Thyroid gland (tissue), 4 donors: ENCODE data around the gene GOLT1A. TPM values are rescaled to one million over a fixed set of nuclear protein-coding genes. Genes with fewer than 3 reads are reported as not detected.

Experiments used
- DNase-seq, 2 donors: peaks; one replicate each; pipeline ENCODE4 v3.0.0-alpha.2; 2019
- H3K27ac ChIP-seq, 3 donors: fragments of 200-600 bp; sonication (generic); 1 replicate in 2 of 3; 2 replicates in 1 of 3; pipeline ENCODE4 v1.5.1; 2016 to 2019; ENCODE audit warnings: mild to moderate bottlenecking in 1 of 3, moderate library complexity in 1 of 3
- H3K27me3 ChIP-seq: fragments of 200-600 bp; sonication (generic); one replicate; pipeline ENCODE4 v1.5.1; 2019
- H3K36me3 ChIP-seq, 2 donors: fragments of 200-600 bp; sonication (generic); one replicate each; pipeline ENCODE4 v1.5.1; 2016 to 2019
- H3K4me1 ChIP-seq, 2 donors: fragments of 200-600 bp; sonication (generic); one replicate each; pipeline ENCODE4 v1.5.1; 2017 to 2019
- H3K4me3 ChIP-seq, 3 donors: fragments of 200-600 bp; sonication (generic); replicated peaks in 1 of 3; 1 replicate in 2 of 3; 2 replicates in 1 of 3; pipeline ENCODE4 v1.5.1; 2016; ENCODE audit warnings: mild to moderate bottlenecking in 1 of 3
- H3K9me3 ChIP-seq: fragments of 200-600 bp; sonication (generic); one replicate; pipeline ENCODE4 v1.5.1; 2017
- CTCF ChIP-seq, 6 experiments: fragments of 200-600 bp in 3 of 6; fragments of 450-650 bp in 3 of 6; sonication (generic) in 3 of 6; IDR thresholded peaks; one replicate each; pipeline ENCODE4 v1.5.1; 2016 to 2019; ENCODE audit warnings: antibody characterized with exemption in 6 of 6, mild to moderate bottlenecking in 2 of 6, inconsistent platforms in 1 of 6, moderate library complexity in 1 of 6
- POLR2A ChIP-seq, 2 donors: fragments of 450-650 bp; IDR thresholded peaks; one replicate each; pipeline ENCODE4 v1.6.1; 2017; ENCODE audit warnings: antibody characterized with exemption in 2 of 2, mild to moderate bottlenecking in 2 of 2, moderate library complexity in 1 of 2
- WGBS, 2 donors: methylation state at CpG; one replicate each; pipeline ENCODE4 v1.1.5; 2017; 5-methylcytosine and 5-hydroxymethylcytosine counted together
- intact Hi-C: fragments of 100-400 bp; cut with DNase I; formaldehyde crosslinking; loops from one replicate; pipeline ENCODE4 v1.15.1; 2023
- total RNA-seq, 4 donors: library from RNA; depleted of rRNA; stranded (reverse); fragments of >200 nt; gene quantifications; one replicate each; pipeline ENCODE4 v1.2.3, GENCODE V29; 2016

GOLT1A gene
- total RNA-seq, 4 donors from 2014 or later = 0.45 TPM; not detected in 3

DNA sequence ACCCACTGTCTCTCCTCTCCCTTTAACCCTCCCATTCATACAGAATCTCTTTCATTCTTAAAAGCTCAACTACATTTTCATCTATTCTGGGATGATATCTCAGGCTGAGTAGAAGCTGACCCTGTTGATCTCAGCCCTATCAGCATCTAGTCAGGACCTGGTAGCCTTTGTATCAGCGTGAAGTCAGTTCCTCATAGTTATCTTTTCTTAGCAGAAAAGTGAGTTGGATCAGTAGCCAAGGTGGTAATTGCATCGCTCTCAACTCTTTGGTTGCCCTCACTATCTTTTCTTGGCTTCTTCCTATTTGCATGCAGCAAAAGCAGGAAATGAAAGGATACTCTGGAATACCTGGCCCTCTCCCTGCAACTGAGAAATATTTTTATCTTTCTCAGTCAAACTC is 13.6 kb upstream of the GOLT1A start:
- DNase-seq = no peak
- no peaks in the 10 kb centered on the region for H3K4me1 ChIP-seq
- H3K27me3 ChIP-seq = no peaks in the 10 kb centered on the region
- H3K9me3 ChIP-seq = no peaks in the 10 kb centered on the region
- intact Hi-C loops = no loop called here
- no peak overlapping the region for H3K27ac ChIP-seq
- no peak overlapping the region for H3K4me3 ChIP-seq
- H3K36me3 ChIP-seq = no peaks in the 10 kb centered on the region
- no peak for TF ChIP-seq POLR2A (IDR thresholded peaks at IDR 0.05)
- no peak for TF ChIP-seq CTCF (IDR thresholded peaks at IDR 0.05)
- WGBS, 2 donors = 96 to 97% methylated on average over 2 of the region's 2 CpGs

DNA sequence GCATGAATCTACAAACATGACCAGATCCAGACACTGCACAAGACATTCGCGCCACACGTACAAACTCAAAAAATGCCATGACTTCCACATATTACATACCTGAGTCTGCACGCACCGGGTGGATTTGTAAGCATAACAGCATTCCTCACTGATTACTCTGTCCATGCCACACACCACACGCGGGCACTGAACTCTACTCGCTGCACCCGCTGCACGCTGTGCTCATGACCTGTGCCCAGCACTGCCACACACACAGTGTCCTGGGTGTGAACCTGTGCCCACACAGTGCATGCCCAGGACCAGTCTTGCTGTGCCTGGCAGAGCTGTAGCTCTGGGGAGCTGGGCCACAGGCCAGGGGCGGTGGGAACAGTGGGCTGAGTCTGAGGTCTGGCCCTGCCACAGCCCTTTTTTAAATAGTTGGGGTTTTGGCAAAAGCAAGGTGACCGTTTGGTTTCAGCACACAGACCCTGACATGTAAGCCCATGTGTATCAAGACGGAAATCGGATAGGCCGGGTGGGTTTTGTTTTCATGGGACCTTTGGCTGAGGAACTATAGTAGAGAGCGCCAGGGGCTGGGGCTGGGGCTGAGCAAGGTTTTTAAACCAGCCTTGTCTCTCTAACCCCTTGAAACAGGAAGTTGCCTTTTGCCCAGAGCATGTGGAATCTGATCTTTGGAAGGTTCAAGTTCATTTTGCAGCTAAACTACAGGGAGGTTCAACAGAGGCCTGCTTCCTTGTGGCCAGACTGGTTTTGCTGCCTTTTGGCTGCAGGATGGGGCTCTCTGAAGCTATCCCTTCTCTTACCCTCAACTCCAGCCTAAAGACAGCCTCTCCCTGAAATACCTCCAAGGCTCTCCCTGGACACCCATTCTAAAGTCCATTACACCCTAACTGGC is 12.3 kb upstream of the GOLT1A start:
- DNase-seq = peak in 1 of 2 donors; percentile 13
- Histone ChIP-seq H3K36me3 (no peaks in the 10 kb centered on the region), H3K9me3 (no peaks in the 10 kb centered on the region), H3K4me1 (no peaks in the 10 kb centered on the region), H3K27ac (no peak overlapping the region), H3K4me3 (no peak overlapping the region), H3K27me3 (no peaks in the 10 kb centered on the region)
- intact Hi-C loops = no loop called here
- WGBS, 2 donors = 70 to 76% methylated on average over 16 of the region's 16 CpGs
- TF ChIP-seq POLR2A (IDR thresholded peaks at IDR 0.05) (no peak), CTCF (IDR thresholded peaks at IDR 0.05) (no peak)

DNA sequence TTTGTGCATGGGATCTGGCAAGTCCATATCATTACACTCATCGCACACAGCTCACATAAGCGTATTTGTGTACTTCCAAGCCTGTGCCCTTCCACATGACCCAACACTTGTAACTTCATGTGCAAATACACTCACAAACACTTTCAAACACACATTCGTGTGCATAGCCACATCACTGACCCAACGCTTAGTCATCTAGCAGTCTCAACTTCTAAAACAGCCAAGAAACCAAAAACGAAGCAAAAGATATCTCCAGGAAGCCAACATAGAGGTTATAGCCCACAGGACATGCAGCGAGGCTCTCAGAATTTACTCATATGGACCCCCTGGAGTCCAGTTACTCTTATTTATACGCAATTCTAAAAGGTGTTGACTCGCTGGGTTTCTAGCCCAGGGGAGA is 10.9 kb upstream of the GOLT1A start:
- no peaks in the 10 kb centered on the region for H3K27me3 ChIP-seq
- H3K9me3 ChIP-seq = no peaks in the 10 kb centered on the region
- 86 to 90% methylated on average over 8 of the region's 8 CpGs for WGBS, 2 donors
- no peak overlapping the region for H3K4me3 ChIP-seq
- no peak for TF ChIP-seq CTCF (IDR thresholded peaks at IDR 0.05)
- no peak for TF ChIP-seq POLR2A (IDR thresholded peaks at IDR 0.05)
- no peaks in the 10 kb centered on the region for H3K36me3 ChIP-seq
- no peaks in the 10 kb centered on the region for H3K4me1 ChIP-seq
- intact Hi-C loops = no loop called here
- H3K27ac ChIP-seq = no peak overlapping the region
- DNase-seq = no peak

- no peaks in the 10 kb centered on the region for H3K4me1 ChIP-seq
- intact Hi-C loops = no loop called here
- no peak overlapping the region for H3K27ac ChIP-seq
- no peak overlapping the region for H3K4me3 ChIP-seq
- DNase-seq = no peak
- no peaks in the 10 kb centered on the region for H3K36me3 ChIP-seq
- WGBS, 2 donors = 90 to 91% methylated on average over 17 of the region's 17 CpGs
- H3K27me3 ChIP-seq = no peaks in the 10 kb centered on the region
- no peak for TF ChIP-seq CTCF (IDR thresholded peaks at IDR 0.05)
- TF ChIP-seq POLR2A (IDR thresholded peaks at IDR 0.05) = no peak
- H3K9me3 ChIP-seq = no peaks in the 10 kb centered on the region
These were observed 9.5 kb upstream of the GOLT1A start for GRCh38 chr1:204223129-204223860.

DNA sequence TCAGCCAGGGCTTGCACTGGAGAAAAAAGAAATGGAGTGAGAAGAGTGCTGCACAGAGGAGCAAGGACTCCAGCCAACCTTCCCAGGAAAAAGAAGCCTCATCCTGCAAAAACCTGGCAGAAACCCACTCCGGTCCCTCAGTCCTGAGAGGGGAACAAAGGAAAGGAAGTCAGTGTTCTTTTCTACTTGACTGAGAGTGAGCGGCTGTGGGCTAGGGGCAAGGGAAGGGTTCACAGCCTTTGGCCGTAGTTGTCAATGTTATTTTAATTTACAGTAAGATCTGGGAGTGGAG is 8.9 kb upstream of the GOLT1A start:
- no peaks in the 10 kb centered on the region for H3K36me3 ChIP-seq
- no peaks in the 10 kb centered on the region for H3K27me3 ChIP-seq
- no peak for DNase-seq
- no peak overlapping the region for H3K4me3 ChIP-seq
- no peaks in the 10 kb centered on the region for H3K4me1 ChIP-seq
- no peak overlapping the region for H3K27ac ChIP-seq
- intact Hi-C loops = no loop called here
- TF ChIP-seq CTCF (IDR thresholded peaks at IDR 0.05) (no peak), POLR2A (IDR thresholded peaks at IDR 0.05) (no peak)
- WGBS, 2 donors = 71 to 76% methylated on average over 3 of the region's 3 CpGs
- no peaks in the 10 kb centered on the region for H3K9me3 ChIP-seq
